GM18520 (cell line): ENCODE results near the gene INSIG2.

Source experiments
- ATAC-seq: cut with Tn5 transposase; IDR thresholded peaks from one replicate; pipeline ENCODE4 v1.9.1; 2021; ENCODE audit not compliant: unreplicated experiment

Gene INSIG2

DNA sequence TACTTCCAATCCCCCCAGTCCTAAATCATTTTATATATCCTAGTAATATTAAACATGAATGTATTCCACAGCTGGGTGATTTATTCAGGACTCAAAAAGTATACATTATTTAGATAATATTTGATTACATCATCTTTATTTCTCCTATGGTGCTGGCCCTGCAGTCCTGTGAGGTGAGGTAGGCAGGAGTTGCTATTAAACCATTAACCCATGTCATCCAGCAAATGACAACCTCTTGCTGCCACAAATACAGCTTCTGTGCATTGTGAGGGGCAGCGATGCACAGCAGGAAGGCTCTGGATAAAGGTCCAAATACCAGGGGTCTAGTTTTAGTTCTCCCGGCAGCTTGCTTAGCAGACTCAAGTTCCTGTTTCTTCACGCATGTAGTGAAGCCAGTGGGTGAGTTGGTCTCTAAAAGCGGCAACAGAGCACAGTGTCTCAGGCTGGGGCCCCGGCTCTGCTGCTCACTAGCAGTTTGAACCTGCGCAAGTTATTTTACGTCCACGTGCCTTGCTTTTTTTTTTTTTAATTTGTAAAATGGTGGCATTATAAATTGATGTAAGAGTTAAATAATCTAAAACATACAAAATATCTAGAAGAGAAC, 36.1 kb downstream of the INSIG2 start:
- no peak for ATAC-seq

DNA sequence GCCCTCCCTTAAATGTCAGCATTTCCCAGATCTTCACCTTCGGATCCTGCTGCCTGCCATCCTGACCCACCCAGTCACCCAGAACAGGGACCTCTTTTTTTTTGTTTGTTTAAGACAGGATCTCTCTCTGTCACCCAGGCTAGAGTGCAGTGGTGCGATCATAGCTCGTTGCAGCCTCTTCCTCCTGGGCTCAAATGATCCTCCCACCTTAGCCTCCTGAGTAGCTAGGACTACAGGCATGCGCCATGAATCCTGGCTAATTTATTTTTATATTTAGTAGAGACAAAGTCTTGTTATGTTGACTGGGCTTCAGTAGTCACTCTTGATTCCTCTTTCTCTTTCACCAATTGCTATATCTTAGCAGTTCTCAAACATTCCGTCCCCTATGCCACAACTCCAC, 39.0 kb downstream of the INSIG2 start:
- ATAC-seq: no peak

DNA sequence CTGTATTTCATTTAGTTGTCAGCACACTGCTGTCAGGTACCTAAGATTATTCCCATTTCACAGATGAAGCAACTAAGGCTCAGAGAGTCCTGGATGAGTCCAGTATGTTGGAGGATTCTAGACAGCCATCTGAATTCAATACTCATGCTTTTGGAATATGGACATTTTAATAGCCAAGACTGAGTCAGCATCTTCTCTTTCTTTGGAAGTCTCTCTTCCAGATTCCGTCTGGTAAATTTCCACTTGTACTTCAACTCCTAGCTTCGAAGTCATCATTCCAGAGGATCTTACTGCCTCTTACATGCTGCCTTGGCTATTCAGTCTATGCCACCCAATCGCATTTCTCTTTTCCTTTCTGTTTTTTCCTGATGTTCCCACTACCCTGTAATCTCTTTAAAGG, 40.6 kb downstream of the INSIG2 start:
- ATAC-seq: no peak

DNA sequence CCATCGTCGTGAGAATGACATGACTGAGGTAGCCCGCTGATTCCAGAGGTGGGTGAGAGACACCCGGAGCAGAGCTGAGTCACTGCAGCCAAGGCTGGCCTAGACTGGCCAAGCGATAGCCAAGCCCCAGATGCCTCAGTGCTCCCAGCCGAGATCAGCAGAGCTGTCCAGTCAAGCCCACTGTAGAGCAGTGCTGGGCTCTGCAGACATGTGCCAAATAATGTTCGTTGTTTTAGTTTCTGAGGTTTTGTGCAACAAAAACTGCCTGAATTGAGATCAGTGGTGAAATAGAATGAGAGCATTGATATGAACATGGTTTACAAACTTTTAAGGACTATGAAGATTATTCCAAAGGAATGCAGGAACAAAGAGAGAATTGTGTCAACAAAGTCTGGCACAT, 42.1 kb downstream of the INSIG2 start:
- no peak for ATAC-seq

DNA sequence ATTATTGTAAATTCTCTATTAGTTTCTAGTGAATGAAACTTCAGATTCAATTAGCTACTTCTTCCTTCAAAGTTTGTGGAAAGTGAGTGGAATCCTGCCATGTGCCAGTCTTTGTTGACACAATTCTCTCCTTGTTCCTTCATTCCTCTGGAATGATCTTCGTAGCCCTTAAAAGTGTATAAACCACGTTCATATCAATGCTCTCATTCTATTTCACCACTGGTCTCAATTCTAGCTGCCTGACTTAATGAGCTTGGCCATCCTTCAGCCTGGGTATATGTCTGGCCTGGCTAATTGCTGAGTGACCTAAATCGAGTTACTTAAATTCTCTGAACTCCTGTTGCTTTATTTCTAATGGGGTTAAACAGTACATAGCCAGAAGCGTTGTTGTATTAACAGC, 43.5 kb downstream of the INSIG2 start:
- no peak for ATAC-seq

DNA sequence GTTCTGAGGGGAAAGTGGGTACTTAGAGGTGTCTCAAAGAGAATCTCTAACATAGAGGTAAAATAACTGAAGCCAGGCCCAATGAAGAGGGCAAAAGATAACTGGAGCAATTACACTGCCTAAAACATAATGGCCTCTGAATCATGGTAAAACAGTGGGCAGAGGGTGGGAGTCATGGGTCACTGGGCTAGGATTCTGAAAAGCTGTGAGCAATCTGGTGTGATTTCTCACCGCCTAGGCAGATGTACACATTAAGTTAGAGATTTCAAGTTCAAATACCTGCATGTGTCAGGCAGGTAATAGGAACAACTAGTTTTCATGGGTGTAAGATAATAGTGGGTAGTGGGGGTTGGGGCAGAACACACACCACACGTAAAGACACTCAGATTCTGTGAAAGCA, 45.6 kb downstream of the INSIG2 start:
- no peak for ATAC-seq

DNA sequence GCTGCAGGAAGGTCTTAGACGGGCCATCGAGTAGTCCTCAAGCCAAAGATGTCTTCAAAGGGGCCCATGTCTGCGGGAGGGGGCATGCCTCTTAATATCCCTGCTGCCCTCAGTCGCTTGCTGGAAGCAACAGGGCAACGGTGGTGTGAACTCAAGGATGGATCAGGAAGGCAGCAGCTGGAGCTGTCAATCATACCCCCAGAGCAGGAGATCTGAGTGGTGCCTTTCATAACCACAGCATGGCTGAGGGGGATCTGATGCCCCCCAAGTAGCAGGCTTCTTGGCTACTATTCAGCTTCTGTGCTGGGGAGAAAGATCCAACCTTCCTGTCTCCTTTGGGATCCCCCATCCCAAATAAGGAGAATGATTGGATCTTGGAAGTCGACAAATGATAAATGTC, 46.4 kb downstream of the INSIG2 start:
- ATAC-seq: no peak

DNA sequence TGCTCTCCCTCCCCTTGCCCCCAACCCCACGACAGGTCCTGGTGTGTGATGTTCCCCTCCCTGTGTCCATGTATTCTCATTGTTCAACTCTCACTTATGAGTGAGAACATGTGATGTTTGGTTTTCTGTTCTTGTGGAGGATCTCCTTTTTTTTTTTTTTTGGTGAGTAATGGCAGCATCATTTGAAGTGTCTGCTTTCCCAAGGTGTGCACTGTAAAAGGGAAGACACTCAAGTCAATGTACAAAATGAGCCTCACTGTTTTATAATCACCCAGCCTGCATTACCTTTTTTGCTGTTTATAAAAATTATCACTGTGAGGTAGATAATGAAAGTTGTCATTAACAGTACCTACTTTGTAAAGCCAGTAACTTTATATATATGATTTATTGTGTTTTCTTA, 56.9 kb downstream of the INSIG2 start:
- ATAC-seq: no peak

DNA sequence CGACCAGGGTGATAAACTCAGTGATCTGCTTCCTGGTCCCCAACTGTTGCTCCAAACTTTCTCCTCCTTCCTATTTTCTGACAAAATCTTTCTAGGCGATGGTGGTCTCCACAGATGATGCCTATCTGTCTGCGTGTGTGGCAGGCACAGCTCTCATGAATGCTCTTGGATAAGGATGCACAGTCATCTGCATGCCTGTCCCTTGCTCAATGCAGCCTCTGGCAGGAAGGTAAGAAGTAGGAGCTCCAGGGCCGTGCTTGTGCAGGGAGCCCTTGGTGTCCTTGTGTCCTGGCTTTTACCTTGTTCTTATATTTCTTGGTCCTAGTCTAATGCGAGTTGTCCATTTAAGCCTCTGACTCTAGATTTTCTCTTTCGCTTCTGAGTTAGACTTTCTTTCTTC, 57.5 kb downstream of the INSIG2 start:
- ATAC-seq: no peak

DNA sequence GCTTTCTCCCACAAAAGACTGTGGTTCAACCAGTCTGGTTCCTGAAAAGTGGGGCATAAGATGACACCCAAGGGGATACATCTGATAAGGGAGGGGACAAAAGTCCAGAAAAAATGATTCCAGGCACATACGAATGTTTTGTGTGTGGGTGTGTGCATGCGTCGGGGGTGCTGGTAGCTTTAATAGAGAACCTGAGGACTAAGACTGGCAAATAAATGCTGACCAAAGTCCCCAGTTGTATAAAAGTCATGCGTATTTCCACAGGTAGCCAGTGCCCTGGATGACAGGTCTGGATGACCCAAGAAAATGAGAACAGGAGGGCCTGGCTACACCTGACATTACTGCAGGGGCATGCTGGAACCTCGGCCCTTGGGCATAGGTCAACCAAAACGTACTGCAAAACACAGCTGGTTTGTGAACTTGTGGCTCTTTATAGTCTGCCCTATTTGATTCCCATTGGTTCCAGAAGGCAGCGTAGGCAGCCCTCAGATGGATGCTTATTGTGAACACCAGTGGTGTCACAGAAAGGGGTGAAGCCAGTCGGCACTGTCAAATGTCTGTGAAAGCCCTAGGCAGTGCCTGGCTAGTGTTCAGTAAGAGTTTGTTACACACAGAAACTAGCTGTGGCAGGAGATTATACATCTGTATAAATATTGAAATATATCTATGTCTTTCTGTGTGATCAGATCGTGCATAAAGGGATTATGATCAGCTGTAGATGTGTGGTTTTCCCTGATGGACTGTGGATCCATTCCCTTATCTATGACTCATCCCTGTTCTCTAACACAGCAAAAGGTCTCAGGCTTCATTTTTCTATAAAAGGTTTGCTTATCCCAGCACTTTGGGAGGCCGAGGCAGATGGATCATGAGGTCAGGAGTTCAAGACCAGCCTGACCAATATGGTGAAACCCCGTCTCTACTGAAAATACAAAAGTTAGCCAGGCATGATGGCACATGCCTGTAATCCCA, 58.3 kb downstream of the INSIG2 start:
- no peak for ATAC-seq

DNA sequence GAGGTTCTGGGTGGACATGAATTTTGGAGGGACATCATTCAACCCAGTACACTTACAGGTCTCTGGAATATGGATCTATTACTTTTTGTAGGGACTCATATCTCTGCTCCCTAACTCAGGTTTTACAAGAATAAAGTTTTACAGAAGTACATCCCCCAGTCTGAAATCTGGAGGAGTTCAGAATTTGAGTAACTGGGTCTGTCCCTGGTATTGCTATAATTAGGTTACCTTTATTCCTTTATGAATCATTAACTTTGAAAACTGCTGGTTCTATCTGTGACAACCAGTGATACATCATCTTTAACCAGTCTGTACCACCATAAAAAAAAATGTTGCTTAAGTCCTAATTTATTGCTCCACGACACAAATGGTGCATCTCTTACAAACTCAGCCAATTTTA, 59.9 kb downstream of the INSIG2 start:
- peak; percentile 59 for ATAC-seq

DNA sequence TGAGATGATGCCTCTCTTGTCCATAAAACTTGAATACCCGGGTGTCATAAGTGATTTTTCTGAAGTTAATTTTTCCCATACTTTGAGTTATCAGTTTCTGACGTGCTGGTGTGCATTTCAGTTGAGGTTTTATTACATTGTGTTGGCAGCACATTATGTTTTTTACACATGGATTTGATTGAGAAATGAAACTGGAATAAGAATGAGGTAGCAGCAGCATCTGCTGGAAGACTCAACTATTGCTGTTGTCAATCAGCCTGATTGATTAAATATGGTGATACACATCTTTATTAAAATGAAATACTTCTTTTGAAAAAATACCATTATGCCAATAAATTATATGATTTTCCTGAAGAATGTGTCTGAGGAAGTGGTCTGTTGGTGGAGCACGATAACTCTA, 60.5 kb downstream of the INSIG2 start:
- no peak for ATAC-seq

DNA sequence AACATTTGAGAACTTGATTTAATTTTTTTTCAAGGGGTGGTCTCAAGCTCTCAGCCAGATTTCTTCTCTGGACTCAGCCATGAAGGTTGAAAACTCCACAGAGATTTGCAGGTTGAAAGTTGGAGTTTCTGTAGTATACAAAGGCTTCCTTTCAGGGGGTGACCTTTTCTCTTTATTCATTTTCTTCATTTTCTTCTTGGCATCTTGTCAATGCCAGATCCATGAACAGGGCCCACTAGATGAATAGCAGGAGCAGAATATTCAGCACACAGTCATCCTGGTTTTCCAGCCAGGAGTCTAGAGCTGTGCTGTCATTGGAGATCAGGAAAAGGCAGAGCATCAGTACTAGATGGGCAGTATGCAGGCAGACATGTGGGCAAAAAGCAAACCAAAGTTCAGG, 62.0 kb downstream of the INSIG2 start:
- ATAC-seq: no peak

DNA sequence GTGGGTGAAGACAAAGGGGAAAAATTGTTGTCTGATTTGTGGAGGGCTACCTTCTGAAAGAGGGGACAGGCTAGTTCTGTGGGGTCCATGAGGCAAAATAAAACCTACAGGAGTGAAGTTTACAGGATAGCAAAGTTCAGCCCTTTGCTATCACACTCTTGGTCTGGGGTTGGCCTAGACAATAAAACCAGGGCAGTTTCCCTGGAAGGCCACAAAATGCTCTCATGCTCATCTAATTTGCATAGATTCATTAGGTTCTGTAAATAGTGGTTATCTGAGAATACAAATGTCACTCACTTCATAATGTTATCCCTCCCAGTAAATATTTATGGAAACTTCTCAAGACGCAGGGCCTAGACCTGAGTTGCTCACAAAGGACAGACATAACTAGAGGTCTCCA, 63.6 kb downstream of the INSIG2 start:
- no peak for ATAC-seq

DNA sequence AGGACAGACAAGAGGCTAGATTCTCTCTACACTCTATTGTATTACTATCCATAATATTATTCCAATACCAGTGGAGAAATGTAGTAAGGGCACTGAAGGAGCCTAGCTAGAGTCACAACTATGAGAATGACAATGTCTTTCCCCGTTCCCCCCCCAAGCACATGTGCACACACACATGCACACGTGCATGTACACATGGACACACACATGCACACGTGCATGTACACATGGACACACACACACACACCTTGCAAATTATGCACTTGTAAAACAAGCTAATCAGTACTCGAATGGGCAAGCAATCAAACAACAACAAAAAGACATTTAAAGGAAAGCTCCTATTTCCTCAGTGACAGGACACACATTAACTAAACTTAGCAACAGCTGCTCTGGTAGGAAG, 65.2 kb downstream of the INSIG2 start:
- no peak for ATAC-seq

DNA sequence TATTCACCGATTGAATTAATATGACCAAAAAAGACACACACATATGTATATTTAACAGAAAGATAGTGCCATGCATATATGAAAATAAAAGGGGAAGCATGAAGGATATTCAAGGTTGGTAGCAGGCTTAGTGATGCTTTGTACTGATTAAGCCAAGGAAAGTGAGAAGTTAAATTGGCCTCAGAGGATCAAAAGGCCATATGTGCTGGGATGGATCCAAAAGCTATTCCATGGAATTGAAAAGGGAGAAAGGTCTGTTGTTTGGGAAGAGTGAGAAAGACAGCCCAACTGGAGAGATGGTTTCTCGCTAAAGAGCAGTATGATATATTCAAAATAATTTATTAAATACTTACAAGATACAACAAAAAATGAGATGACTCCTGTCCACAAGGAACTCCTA, 65.9 kb downstream of the INSIG2 start:
- ATAC-seq: no peak
